ENCODE data around the gene TECPR2.

DNA sequence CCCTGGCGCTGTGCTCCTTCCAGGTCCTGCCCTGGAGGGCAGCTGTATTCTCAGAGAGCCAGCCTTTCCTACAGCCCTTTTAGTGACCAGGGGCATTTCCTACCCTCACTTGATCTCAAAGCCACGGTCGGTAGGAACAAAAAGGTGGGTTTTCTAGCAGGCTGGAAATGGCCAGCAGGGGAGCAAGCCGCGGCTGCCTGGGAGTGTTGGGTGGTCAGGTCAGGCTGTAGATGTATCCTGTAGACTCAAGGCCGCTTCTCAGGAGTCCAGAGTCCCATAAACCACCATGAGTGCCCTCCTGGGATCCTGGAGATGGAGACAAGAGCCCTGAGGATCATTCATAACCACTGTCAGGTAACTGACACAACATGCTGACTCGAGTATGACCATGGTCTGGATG is 18.7 kb upstream of the TECPR2 start:
- TF ChIP-seq CTCF (IDR thresholded peaks at IDR 0.05) (no peak), POLR2A (IDR thresholded peaks at IDR 0.05) (no peak)
